ENCODE results near the gene IL20RA.

DNA sequence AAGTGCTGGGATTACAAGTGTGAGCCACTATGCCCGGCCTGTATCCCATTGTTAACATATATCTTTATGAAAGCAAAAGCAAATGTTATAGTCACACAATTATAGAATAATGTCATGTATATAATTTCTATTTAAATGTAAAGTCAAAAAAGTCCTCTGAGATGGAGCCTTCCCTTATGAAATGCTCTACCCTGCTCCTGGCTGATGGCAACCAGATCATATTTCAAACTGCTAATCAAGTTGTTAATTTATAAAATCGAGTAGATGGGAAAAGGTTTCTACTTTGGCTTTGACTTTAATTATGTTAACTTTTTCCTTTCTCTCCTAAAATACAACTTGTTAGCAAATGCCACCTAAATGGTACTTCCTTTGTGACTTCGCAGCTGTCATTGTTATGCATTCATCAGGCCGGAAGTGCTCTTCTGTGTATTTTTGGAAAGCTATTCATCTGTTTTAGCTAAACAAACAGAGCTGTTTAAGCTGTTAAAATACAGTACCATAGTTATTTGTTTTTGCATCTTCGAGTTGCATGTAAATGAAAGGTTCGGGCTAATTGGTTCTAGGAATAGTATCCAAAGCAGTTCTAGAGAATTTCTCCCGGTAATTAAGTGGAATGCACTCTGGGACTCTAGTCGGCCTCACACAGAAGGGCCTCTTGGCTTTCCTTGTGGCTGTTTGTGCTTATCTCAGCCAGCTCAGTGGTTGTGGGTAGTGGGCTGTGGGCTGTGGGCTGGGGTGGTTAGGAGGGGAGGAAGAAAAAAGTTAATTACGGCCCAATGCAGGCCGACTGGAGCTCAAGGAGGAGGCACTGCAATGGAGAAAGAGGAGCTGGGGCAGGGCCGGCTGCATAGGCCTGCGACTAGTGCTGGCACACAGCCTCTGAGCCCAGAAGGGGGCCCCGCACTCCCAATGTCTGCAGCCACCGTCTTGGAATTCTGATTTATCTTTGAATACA, 87.9 kb downstream of the IL20RA start:
- TF ChIP-seq POLR2A (IDR thresholded peaks at IDR 0.05; ENCODE audit: low read length): no peak
- no peak for TF ChIP-seq GATA1 (IDR thresholded peaks at IDR 0.05; ENCODE audit: low read depth, low read length)

All from erythroblast (primary cell).